Occipital lobe (tissue), 2 donors: ENCODE results near the gene C1orf74. TPM values are rescaled to one million over a fixed set of nuclear protein-coding genes. Genes with fewer than 3 reads are reported as not detected.

Experiments used
- DNase-seq: peaks from one replicate; lab custom pipeline; 2025; lab: John Stamatoyannopoulos, UW
- total RNA-seq: library from RNA; depleted of rRNA; stranded (reverse); fragments of >200 nt; gene quantifications from one replicate; pipeline ENCODE4 v1.2.3, GENCODE V29; 2014

The C1orf74 gene
- total RNA-seq, 1 donor from 2014 or later, result 2.8 TPM

- peak; percentile 72 for DNase-seq
Measured at GRCh38 chr1:209747580-209748262, 36.6 kb downstream of the C1orf74 start.

- no peak for DNase-seq
Measured at GRCh38 chr1:209746451-209747165, 37.8 kb downstream of the C1orf74 start.

- DNase-seq, result peak; percentile 30
Measured at GRCh38 chr1:209743145-209743482, 41.2 kb downstream of the C1orf74 start.

- DNase-seq, result no peak
Measured at GRCh38 chr1:209742409-209743144, 41.8 kb downstream of the C1orf74 start.

GRCh38 chr1:209741889-209742288 is 42.5 kb downstream of the C1orf74 start:
- DNase-seq, result no peak

GRCh38 chr1:209741193-209741592 is 43.2 kb downstream of the C1orf74 start:
- no peak for DNase-seq

- DNase-seq, result no peak
Measured at GRCh38 chr1:209738270-209738669, 46.1 kb downstream of the C1orf74 start.

GRCh38 chr1:209737118-209737505 is 47.2 kb downstream of the C1orf74 start:
- no peak for DNase-seq

GRCh38 chr1:209736490-209737117 is 47.8 kb downstream of the C1orf74 start:
- DNase-seq, result no peak

- no peak for DNase-seq
Measured at GRCh38 chr1:209733409-209734192, 50.8 kb downstream of the C1orf74 start.

GRCh38 chr1:209732725-209733124 is 51.6 kb downstream of the C1orf74 start:
- no peak for DNase-seq

- DNase-seq, result no peak
Measured at GRCh38 chr1:209729436-209729835, 54.9 kb downstream of the C1orf74 start.

Other genes with a start within 250 kb of the C1orf74 start
- gene CAMK1G, start 200.8 kb downstream of the C1orf74 start, total RNA-seq, result 7.3 TPM
- 1.7 TPM for gene LAMB3, start 132.1 kb downstream of the C1orf74 start, total RNA-seq
- 2.3 TPM for gene G0S2, start 109.1 kb downstream of the C1orf74 start, total RNA-seq
- not detected for gene HSD11B1, start 79.7 kb downstream of the C1orf74 start, total RNA-seq
- gene TRAF3IP3, start 28.5 kb downstream of the C1orf74 start, total RNA-seq, result 0.47 TPM
- 0.31 TPM for gene IRF6, start 21.6 kb upstream of the C1orf74 start, total RNA-seq
- gene UTP25, start 43.4 kb upstream of the C1orf74 start, total RNA-seq, result 15.0 TPM
- 65.8 TPM for gene SYT14, start 153.7 kb upstream of the C1orf74 start, total RNA-seq